HuH-7.5 (cell line): ENCODE results near the gene APBA1.
"Not testable (repeated sequence)": the region's sequence is repeated elsewhere in the genome, so short reads cannot be mapped to it uniquely, and the experiment has no call there.

Source experiments
- DNase-seq: peaks from one replicate; pipeline ENCODE4 v3.0.0; 2011; ENCODE audit warnings: low spot score

Gene APBA1

GRCh38 chr9:69442486-69442885 lies 229.7 kb downstream of the APBA1 start:
- no peak for DNase-seq

GRCh38 chr9:69440254-69440955 lies 231.8 kb downstream of the APBA1 start:
- DNase-seq = not testable (repeated sequence)

GRCh38 chr9:69439654-69440053 lies 232.5 kb downstream of the APBA1 start:
- DNase-seq = not testable (repeated sequence)

- no peak for DNase-seq
Measured at GRCh38 chr9:69433968-69434367, 238.2 kb downstream of the APBA1 start.

- no peak for DNase-seq
Measured at GRCh38 chr9:69433392-69433791, 238.8 kb downstream of the APBA1 start.

- no peak for DNase-seq
Measured at GRCh38 chr9:69432623-69433022, 239.5 kb downstream of the APBA1 start.

GRCh38 chr9:69431777-69432176 lies 240.4 kb downstream of the APBA1 start:
- DNase-seq = no peak

GRCh38 chr9:69431203-69431602 lies 241.0 kb downstream of the APBA1 start:
- no peak for DNase-seq

GRCh38 chr9:69430206-69430605 lies 242.0 kb downstream of the APBA1 start:
- DNase-seq = no peak

- no peak for DNase-seq
Measured at GRCh38 chr9:69429281-69429680, 242.9 kb downstream of the APBA1 start.

GRCh38 chr9:69428017-69428785 lies 244.0 kb downstream of the APBA1 start:
- DNase-seq = no peak

GRCh38 chr9:69427286-69427685 lies 244.9 kb downstream of the APBA1 start:
- no peak for DNase-seq

- DNase-seq = no peak
Measured at GRCh38 chr9:69425136-69425801, 246.9 kb downstream of the APBA1 start.

GRCh38 chr9:69421908-69422801 lies 250.0 kb downstream of the APBA1 start:
- DNase-seq = peak; percentile 73

GRCh38 chr9:69420611-69421270 lies 251.4 kb downstream of the APBA1 start:
- no peak for DNase-seq

- peak; percentile 78 for DNase-seq
Measured at GRCh38 chr9:69412741-69413150, 259.4 kb downstream of the APBA1 start.

- no peak for DNase-seq
Measured at GRCh38 chr9:69411931-69412740, 260.0 kb downstream of the APBA1 start.

GRCh38 chr9:69411246-69411645 lies 260.9 kb downstream of the APBA1 start:
- DNase-seq = no peak

- not testable (repeated sequence) for DNase-seq
Measured at GRCh38 chr9:69409936-69410335, 262.2 kb downstream of the APBA1 start.

- no peak for DNase-seq
Measured at GRCh38 chr9:69400470-69400869, 271.7 kb downstream of the APBA1 start.
